Measurements from ENCODE around the gene FAM114A2.

Gene FAM114A2

DNA sequence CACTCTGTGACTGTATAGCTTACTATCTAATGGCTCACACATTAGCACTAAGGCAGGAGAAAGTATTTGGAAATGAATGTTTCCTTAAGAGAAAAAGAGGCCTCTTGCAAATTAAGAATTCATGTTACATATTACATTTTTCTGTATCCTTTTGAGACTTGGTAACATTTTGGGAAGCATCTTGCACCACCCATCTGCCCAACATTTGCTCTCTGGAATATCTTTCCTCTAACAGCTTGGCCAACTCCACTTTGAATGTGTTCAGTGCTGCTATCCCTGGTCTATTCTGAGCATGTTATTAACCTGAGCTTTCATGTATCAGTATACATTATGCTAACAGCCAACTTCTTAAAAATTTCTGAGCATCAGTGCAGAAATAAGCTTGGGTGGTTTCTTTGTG lies 27.3 kb upstream of the FAM114A2 start (continued):
- TF ChIP-seq SCRT2 (tag by site-specific recombination; IDR thresholded peaks at IDR 0.05) (no peak), ZBTB1 (tag by site-specific recombination; IDR thresholded peaks at IDR 0.05) (no peak), KLF7 (tag by site-specific recombination; IDR thresholded peaks at IDR 0.05; ENCODE audit: borderline replicate concordance) (no peak), MEIS1 (CRISPR knock-in tag; IDR thresholded peaks at IDR 0.05; ENCODE audit: borderline replicate concordance) (no peak), ZNF121 (tag by site-specific recombination; IDR thresholded peaks at IDR 0.05) (no peak)
- TF ChIP-seq, protein P1, sequence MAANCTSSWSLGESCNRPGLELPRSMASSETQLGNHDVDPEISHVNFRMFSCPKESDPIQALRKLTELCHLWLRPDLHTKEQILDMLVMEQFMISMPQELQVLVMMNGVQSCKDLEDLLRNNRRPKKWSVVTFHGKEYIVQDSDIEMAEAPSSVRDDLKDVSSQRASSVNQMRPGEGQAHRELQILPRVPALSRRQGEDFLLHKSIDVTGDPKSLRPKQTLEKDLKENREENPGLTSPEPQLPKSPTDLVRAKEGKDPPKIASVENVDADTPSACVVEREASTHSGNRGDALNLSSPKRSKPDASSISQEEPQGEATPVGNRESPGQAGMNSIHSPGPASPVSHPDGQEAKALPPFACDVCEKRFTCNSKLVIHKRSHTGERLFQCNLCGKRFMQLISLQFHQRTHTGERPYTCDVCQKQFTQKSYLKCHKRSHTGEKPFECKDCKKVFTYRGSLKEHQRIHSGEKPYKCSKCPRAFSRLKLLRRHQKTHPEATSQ (tag by site-specific recombination; IDR thresholded peaks at IDR 0.05): no peak
- TF ChIP-seq, protein P2, sequence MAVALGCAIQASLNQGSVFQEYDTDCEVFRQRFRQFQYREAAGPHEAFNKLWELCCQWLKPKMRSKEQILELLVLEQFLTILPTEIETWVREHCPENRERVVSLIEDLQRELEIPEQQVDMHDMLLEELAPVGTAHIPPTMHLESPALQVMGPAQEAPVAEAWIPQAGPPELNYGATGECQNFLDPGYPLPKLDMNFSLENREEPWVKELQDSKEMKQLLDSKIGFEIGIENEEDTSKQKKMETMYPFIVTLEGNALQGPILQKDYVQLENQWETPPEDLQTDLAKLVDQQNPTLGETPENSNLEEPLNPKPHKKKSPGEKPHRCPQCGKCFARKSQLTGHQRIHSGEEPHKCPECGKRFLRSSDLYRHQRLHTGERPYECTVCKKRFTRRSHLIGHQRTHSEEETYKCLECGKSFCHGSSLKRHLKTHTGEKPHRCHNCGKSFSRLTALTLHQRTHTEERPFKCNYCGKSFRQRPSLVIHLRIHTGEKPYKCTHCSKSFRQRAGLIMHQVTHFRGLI (tag by site-specific recombination; IDR thresholded peaks at IDR 0.05): no peak

GRCh38 chr5:154063372-154063771 lies 24.7 kb upstream of the FAM114A2 start:
- ChIA-PET POLR2A (interaction anchor here (1.3 kb wide), 1 partner anchor 25 kb away, joined by 5 read pairs; the partner anchor contains the start of genes FAM114A2 and MFAP3), CTCF (interaction anchor here (0.6 to 2.0 kb wide), 2 partner anchors 9 to 401 kb away, joined by 4 to 8 read pairs; no protein-coding TSS in a partner anchor)

DNA sequence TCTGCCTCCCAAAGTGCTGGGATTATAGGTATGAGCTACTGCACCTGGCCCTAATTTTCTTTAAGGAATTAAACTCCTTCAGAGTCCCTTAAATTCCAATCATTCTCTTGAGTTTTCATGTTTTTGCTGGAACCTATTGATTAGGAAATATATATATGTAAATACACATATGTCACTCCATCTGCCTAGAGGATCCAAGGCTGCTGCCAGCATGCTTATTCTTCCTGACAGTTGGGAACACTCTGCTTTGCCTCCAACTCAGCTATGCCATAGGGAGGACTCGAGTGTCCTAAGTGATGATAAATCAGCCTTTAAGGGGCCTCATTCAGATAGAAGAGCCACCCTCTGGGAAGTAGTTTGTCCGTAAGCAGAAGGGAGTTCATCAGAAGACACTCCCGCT lies 21.9 kb upstream of the FAM114A2 start:
- CTCF ChIA-PET: interaction anchor here (0.6 to 1.1 kb wide), 2 partner anchors 11 to 361 kb away, joined by 3 to 4 read pairs; no protein-coding TSS in a partner anchor
- Histone ChIP-seq H3K36me3 (ENCODE audit: control insufficient read depth in 2 of 2, insufficient read depth in 1 of 2, low read length in 2 of 2) (no peaks in the 10 kb centered on the region), H3K4me1 (ENCODE audit: control insufficient read depth, insufficient read depth, low read length) (peaks cover 19% of the 10 kb centered on the region), H3K4me3 (ENCODE audit: low read depth, low read length) (no peak overlapping the region), H3K9me3 (ENCODE audit: control insufficient read depth, insufficient read depth, low read depth, low read length) (no peaks in the 10 kb centered on the region; the same call in 1 of the 2 replicates), H3K27ac (ENCODE audit: extremely low read depth, low read depth, low read length) (no peak overlapping the region)
- POLR2A ChIA-PET: no interaction called here
- no peak for TF ChIP-seq ZNF596 (tag by site-specific recombination; IDR thresholded peaks at IDR 0.05)
- TF ChIP-seq, protein P2 (tag by site-specific recombination; IDR thresholded peaks at IDR 0.05): no peak
- no peak for TF ChIP-seq ZNF214 (tag by site-specific recombination; IDR thresholded peaks at IDR 0.05; ENCODE audit: borderline replicate concordance)
- no peak for TF ChIP-seq ZFHX2 (tag by site-specific recombination; conservative IDR thresholded peaks at IDR 0.05)
- TF ChIP-seq ZNF146 (tag by site-specific recombination; IDR thresholded peaks at IDR 0.05): no peak

More at GRCh38 chr5:154063372-154063771, 24.7 kb upstream of the FAM114A2 start:
- no peak for TF ChIP-seq ZNF16 (tag by site-specific recombination; IDR thresholded peaks at IDR 0.05; ENCODE audit: low read depth)
- no peaks in the 10 kb centered on the region for H3K36me3 ChIP-seq (ENCODE audit: control insufficient read depth in 2 of 2, insufficient read depth in 1 of 2, low read length in 2 of 2)
- H3K4me3 ChIP-seq (ENCODE audit: low read depth, low read length): no peak overlapping the region
- H3K9me3 ChIP-seq (ENCODE audit: control insufficient read depth, insufficient read depth, low read depth, low read length): no peaks in the 10 kb centered on the region; the same call in 1 of the 2 replicates
- no peak overlapping the region for H3K27ac ChIP-seq (ENCODE audit: extremely low read depth, low read depth, low read length)
- peaks cover 8% of the 10 kb centered on the region for H3K4me1 ChIP-seq (ENCODE audit: control insufficient read depth, insufficient read depth, low read length)

DNA sequence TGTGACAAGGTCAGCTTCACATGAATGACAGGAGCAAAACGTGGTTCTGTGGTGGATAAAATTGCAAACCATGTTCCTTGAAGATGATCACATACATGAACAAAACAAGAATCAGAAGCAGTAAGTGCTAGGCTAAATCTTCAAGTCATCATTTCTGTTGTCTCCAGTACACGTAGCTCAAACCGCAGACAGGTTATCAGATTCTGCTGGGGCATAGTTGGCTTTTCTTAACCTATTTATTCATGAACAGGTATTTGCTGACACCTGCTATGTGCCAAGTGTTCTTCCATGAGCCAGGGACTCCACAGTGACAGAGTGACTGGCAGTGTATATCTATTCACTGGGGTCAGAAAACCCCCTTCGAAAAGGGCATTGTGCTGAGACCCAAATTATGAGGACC lies 20.9 kb upstream of the FAM114A2 start:
- Histone ChIP-seq H3K36me3 (ENCODE audit: control insufficient read depth in 2 of 2, insufficient read depth in 1 of 2, low read length in 2 of 2) (no peaks in the 10 kb centered on the region), H3K4me1 (ENCODE audit: control insufficient read depth, insufficient read depth, low read length) (peaks cover 19% of the 10 kb centered on the region), H3K4me3 (ENCODE audit: low read depth, low read length) (no peak overlapping the region), H3K27ac (ENCODE audit: extremely low read depth, low read depth, low read length) (no peak overlapping the region), H3K9me3 (ENCODE audit: control insufficient read depth, insufficient read depth, low read depth, low read length) (no peaks in the 10 kb centered on the region; the same call in 1 of the 2 replicates)
- POLR2A ChIA-PET: no interaction called here
- CTCF ChIA-PET: interaction anchor here (0.7 to 2.3 kb wide), 3 partner anchors 28 to 346 kb away, joined by 3 to 8 read pairs (median 4); no protein-coding TSS in a partner anchor
- TF ChIP-seq ZNF202 (tag by site-specific recombination; IDR thresholded peaks at IDR 0.05; ENCODE audit: borderline replicate concordance): no peak
- TF ChIP-seq ZNF16 (tag by site-specific recombination; IDR thresholded peaks at IDR 0.05; ENCODE audit: low read depth): no peak
- no peak for TF ChIP-seq REST (tag by site-specific recombination; IDR thresholded peaks at IDR 0.05)
- TF ChIP-seq KLF8 (tag by site-specific recombination; IDR thresholded peaks at IDR 0.05): no peak
- TF ChIP-seq, protein P3, sequence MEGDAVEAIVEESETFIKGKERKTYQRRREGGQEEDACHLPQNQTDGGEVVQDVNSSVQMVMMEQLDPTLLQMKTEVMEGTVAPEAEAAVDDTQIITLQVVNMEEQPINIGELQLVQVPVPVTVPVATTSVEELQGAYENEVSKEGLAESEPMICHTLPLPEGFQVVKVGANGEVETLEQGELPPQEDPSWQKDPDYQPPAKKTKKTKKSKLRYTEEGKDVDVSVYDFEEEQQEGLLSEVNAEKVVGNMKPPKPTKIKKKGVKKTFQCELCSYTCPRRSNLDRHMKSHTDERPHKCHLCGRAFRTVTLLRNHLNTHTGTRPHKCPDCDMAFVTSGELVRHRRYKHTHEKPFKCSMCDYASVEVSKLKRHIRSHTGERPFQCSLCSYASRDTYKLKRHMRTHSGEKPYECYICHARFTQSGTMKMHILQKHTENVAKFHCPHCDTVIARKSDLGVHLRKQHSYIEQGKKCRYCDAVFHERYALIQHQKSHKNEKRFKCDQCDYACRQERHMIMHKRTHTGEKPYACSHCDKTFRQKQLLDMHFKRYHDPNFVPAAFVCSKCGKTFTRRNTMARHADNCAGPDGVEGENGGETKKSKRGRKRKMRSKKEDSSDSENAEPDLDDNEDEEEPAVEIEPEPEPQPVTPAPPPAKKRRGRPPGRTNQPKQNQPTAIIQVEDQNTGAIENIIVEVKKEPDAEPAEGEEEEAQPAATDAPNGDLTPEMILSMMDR (tag by site-specific recombination; IDR thresholded peaks at IDR 0.05): no peak
- no peak for TF ChIP-seq ZNF223 (tag by site-specific recombination; IDR thresholded peaks at IDR 0.05)
- no peak for TF ChIP-seq ZNF830 (tag by site-specific recombination; IDR thresholded peaks at IDR 0.05; ENCODE audit: low read depth)
- no peak for TF ChIP-seq ZNF624 (tag by site-specific recombination; IDR thresholded peaks at IDR 0.05)
- TF ChIP-seq KLF7 (tag by site-specific recombination; IDR thresholded peaks at IDR 0.05; ENCODE audit: borderline replicate concordance): no peak
